B cell (primary cell): Measurements from ENCODE around the gene ALG5. TPM values are rescaled to one million over a fixed set of nuclear protein-coding genes. Genes with fewer than 3 reads are reported as not detected.

Experiments
- ATAC-seq: fragments of 200-7000 bp; cut with Tn5 transposase; one replicate; pipeline ENCODE4 v1.10.0; 2021; ENCODE audit warnings: low read depth, mild to moderate bottlenecking, moderate number of reproducible peaks, moderate library complexity
- CTCF ChIA-PET: fragments of 350-600 bp; sonication (Branson Sonifier 250); formaldehyde crosslinking; loops from one replicate; lab custom pipeline; 2021; ENCODE audit warnings: antibody characterized with exemption, inconsistent platforms; lab: Charles Lee
- POLR2A ChIA-PET: fragments of 350-600 bp; sonication (Branson Sonifier 250); formaldehyde crosslinking; loops from one replicate; lab custom pipeline; 2021; ENCODE audit warnings: antibody characterized with exemption; lab: Charles Lee
- DNase-seq: peaks from one replicate; pipeline ENCODE4 v3.0.0; 2013
- H2AFZ ChIP-seq: 2 replicates; pipeline ENCODE4 v1.6.1; 2012; ENCODE audit warnings: mild to moderate bottlenecking, low read depth, low read length; ENCODE audit not compliant: insufficient read depth, poor library complexity, severe bottlenecking
- H3K27ac ChIP-seq, 2 donors: 1 replicate in 1 of 2; 2 replicates in 1 of 2; pipeline ENCODE4 v1.5.1; 2012 to 2013; ENCODE audit warnings: low read length in 2 of 2, mild to moderate bottlenecking in 2 of 2, moderate library complexity in 1 of 2
- H3K27me3 ChIP-seq, 4 experiments: fragments of 200-600 bp in 1 of 4; sonication (generic) in 1 of 4; replicated peaks in 1 of 4; 1 replicate in 2 of 4; 2 replicates in 2 of 4; pipeline versions ENCODE4 v1.6.1 to v1.7.0; 2013 to 2016; ENCODE audit warnings: low read length in 3 of 4, mild to moderate bottlenecking in 2 of 4, mixed read lengths in 1 of 4, moderate library complexity in 1 of 4; ENCODE audit not compliant: insufficient read depth in 4 of 4, control insufficient read depth in 3 of 4; ENCODE audit errors: control extremely low read depth in 1 of 4
- H3K36me3 ChIP-seq, 2 experiments: replicated peaks in 1 of 2; 1 replicate in 1 of 2; 2 replicates in 1 of 2; pipeline versions ENCODE4 v1.6.1 to v1.7.1; 2013; ENCODE audit warnings: low read length in 1 of 2; ENCODE audit not compliant: insufficient read depth in 2 of 2, control insufficient read depth in 1 of 2; ENCODE audit errors: control extremely low read depth in 1 of 2, extremely low read depth in 1 of 2
- H3K4me1 ChIP-seq, 2 donors: fragments of 200-600 bp in 1 of 2; sonication (generic) in 1 of 2; 1 replicate in 1 of 2; 2 replicates in 1 of 2; pipeline versions ENCODE4 v1.5.1 to v1.6.1; 2013 to 2017; ENCODE audit warnings: low read length in 2 of 2; ENCODE audit not compliant: control insufficient read depth in 2 of 2, insufficient read depth in 2 of 2
- H3K4me2 ChIP-seq: replicated peaks from 2 replicates; pipeline ENCODE3; 2012; ENCODE audit warnings: mild to moderate bottlenecking, low read depth, low read length; ENCODE audit not compliant: poor library complexity, severe bottlenecking
- H3K4me3 ChIP-seq, 5 experiments: fragments of 200-600 bp in 1 of 5; sonication (generic) in 1 of 5; 1 replicate in 3 of 5; 2 replicates in 2 of 5; pipeline versions ENCODE4 v1.5.1 to v1.7.0; 2011 to 2016; ENCODE audit warnings: low read length in 4 of 5, mild to moderate bottlenecking in 4 of 5, low read depth in 2 of 5, control low read depth in 1 of 5, moderate library complexity in 1 of 5; ENCODE audit not compliant: insufficient read depth in 1 of 5; ENCODE audit errors: control extremely low read depth in 1 of 5, extremely low read depth in 1 of 5
- H3K79me2 ChIP-seq: fragments of 200-600 bp; sonication (generic); one replicate; pipeline ENCODE4 v1.6.0; 2016; ENCODE audit warnings: low read length; ENCODE audit not compliant: control insufficient read depth, insufficient read depth
- H3K9ac ChIP-seq: fragments of 200-600 bp; sonication (generic); 2 replicates; pipeline ENCODE4 v1.6.1; 2017; ENCODE audit warnings: mild to moderate bottlenecking, low read length, moderate library complexity
- H3K9me3 ChIP-seq, 3 donors: one replicate each; pipeline versions ENCODE4 v1.6.1 to v1.7.1; 2013; ENCODE audit warnings: low read length in 2 of 3; ENCODE audit not compliant: control insufficient read depth in 2 of 3, insufficient read depth in 1 of 3; ENCODE audit errors: control extremely low read depth in 1 of 3
- H4K20me1 ChIP-seq: 2 replicates; pipeline ENCODE4 v1.6.0; 2012; ENCODE audit warnings: mild to moderate bottlenecking, low read length; ENCODE audit not compliant: insufficient read depth, control insufficient read depth, poor library complexity, severe bottlenecking
- H3K27ac Mint-ChIP-seq: one replicate; pipeline ENCODE4 v1.8.0; 2021; ENCODE audit warnings: mixed read lengths
- H3K27me3 Mint-ChIP-seq: one replicate; pipeline ENCODE4 v1.8.0; 2021; ENCODE audit warnings: mixed read lengths
- H3K4me1 Mint-ChIP-seq: one replicate; pipeline ENCODE4 v1.8.0; 2021; ENCODE audit warnings: mixed read lengths
- H3K4me3 Mint-ChIP-seq: one replicate; pipeline ENCODE4 v1.8.0; 2021; ENCODE audit warnings: mixed read lengths
- H3K9me3 Mint-ChIP-seq: one replicate; pipeline ENCODE4 v1.8.0; 2022; ENCODE audit warnings: mixed read lengths; ENCODE audit not compliant: insufficient read depth
- EZH2 ChIP-seq: IDR thresholded peaks from 2 replicates; pipeline ENCODE4 v1.6.1; 2012; ENCODE audit warnings: borderline replicate concordance, low read depth, mild to moderate bottlenecking, moderate library complexity, low read length; ENCODE audit not compliant: insufficient read depth, poor library complexity, severe bottlenecking
- whole genome bisulfite sequencing: methylation state at CpG from one replicate; pipeline ENCODE4 v1.1.5; 2013; ENCODE audit warnings: missing lambda C conversion rate; ENCODE audit not compliant: insufficient coverage; 5-methylcytosine and 5-hydroxymethylcytosine counted together
- intact Hi-C: fragments of 100-400 bp; cut with micrococcal nuclease; formaldehyde crosslinking; loops from one replicate; pipeline ENCODE4 v1.10.0; 2022
- polyA plus RNA-seq: library from polyadenylated mRNA; depleted of rRNA; stranded (reverse); fragments of >200 nt; gene quantifications from 2 replicates; pipeline ENCODE4 v1.2.3, GENCODE V29; 2012
- total RNA-seq, 2 donors: library from RNA; stranded (reverse); fragments of 120-200 nt in 1 of 2; gene quantifications; 1 replicate in 1 of 2; 2 replicates in 1 of 2; pipeline versions ENCODE4 v1.2.3 to v1.2.4, GENCODE V29; 2013 to 2022
- TF ChIP-seq, protein P1 (sequence below): fragments of 200-600 bp; IDR thresholded peaks from one replicate; pipeline ENCODE4 v1.8.0; 2022; ENCODE audit warnings: antibody characterized with exemption, mild to moderate bottlenecking

Gene ALG5
- total and polyA plus RNA-seq, 2 donors (not counting 1 experiment from before 2014, with no cell fraction given) = 15.2 to 21.0 TPM

- no peak overlapping the region for H3K4me3 ChIP-seq
- no peak overlapping the region for H3K9ac ChIP-seq
- POLR2A ChIA-PET = no interaction called here
- no peak for ATAC-seq
- H3K4me3 Mint-ChIP-seq = no peak overlapping the region
- no peaks in the 10 kb centered on the region for H3K27me3 Mint-ChIP-seq
- WGBS = no CpG with 5 or more reads among the region's 1 CpG
- H3K9me3 ChIP-seq = no peaks in the 10 kb centered on the region
- H3K36me3 ChIP-seq = peaks cover 21 to 66% of the 10 kb centered on the region in 2 experiments
- DNase-seq = no peak
- CTCF ChIA-PET = interaction anchor here (1.0 kb wide), 1 partner anchor 11 kb away, joined by 3 read pairs; no protein-coding TSS in a partner anchor
- TF ChIP-seq EZH2 = no peak
- TF ChIP-seq, protein P1, sequence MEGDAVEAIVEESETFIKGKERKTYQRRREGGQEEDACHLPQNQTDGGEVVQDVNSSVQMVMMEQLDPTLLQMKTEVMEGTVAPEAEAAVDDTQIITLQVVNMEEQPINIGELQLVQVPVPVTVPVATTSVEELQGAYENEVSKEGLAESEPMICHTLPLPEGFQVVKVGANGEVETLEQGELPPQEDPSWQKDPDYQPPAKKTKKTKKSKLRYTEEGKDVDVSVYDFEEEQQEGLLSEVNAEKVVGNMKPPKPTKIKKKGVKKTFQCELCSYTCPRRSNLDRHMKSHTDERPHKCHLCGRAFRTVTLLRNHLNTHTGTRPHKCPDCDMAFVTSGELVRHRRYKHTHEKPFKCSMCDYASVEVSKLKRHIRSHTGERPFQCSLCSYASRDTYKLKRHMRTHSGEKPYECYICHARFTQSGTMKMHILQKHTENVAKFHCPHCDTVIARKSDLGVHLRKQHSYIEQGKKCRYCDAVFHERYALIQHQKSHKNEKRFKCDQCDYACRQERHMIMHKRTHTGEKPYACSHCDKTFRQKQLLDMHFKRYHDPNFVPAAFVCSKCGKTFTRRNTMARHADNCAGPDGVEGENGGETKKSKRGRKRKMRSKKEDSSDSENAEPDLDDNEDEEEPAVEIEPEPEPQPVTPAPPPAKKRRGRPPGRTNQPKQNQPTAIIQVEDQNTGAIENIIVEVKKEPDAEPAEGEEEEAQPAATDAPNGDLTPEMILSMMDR = no peak
- H3K4me1 Mint-ChIP-seq = no peaks in the 10 kb centered on the region
- no peaks in the 10 kb centered on the region for H3K27me3 ChIP-seq
- no peak overlapping the region for H3K27ac ChIP-seq
- H3K9me3 Mint-ChIP-seq = no peaks in the 10 kb centered on the region
- no peak overlapping the region for H3K4me2 ChIP-seq
- intact Hi-C loops = no loop called here
- no peak overlapping the region for H3K27ac Mint-ChIP-seq
- H2AFZ ChIP-seq = no peak overlapping the region
- no peaks in the 10 kb centered on the region for H3K79me2 ChIP-seq
- no peaks in the 10 kb centered on the region for H4K20me1 ChIP-seq
- H3K4me1 ChIP-seq = no peaks in the 10 kb centered on the region
Measured at GRCh38 chr13:37011002-37011401, 11.9 kb upstream of the ALG5 start.

DNA sequence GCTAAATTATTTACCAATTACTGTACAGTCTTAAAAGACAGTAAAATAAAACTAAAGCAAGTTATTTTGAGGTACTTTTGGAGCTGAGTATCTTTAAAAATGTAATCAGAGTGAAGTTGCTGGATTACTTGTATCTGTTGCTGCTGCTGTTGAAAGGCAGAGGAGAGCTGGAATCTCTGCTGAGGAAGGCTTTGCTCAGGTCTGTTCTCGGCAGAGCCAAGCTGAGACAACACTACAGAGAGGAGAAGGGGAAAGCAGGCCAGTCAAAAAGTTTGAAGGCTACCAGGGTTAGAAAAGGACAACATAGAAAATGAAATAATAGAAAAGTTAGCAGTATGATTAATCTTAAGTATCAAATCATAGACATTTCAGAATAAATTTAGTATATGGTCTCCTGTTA lies 11.3 kb upstream of the ALG5 start:
- Mint-ChIP-seq H3K27me3 (no peaks in the 10 kb centered on the region), H3K9me3 (no peaks in the 10 kb centered on the region), H3K4me3 (no peak overlapping the region), H3K27ac (no peak overlapping the region), H3K4me1 (no peaks in the 10 kb centered on the region)
- H3K4me1 ChIP-seq = no peaks in the 10 kb centered on the region
- H3K27me3 ChIP-seq = no peaks in the 10 kb centered on the region
- H4K20me1 ChIP-seq = no peaks in the 10 kb centered on the region
- no peaks in the 10 kb centered on the region for H3K9me3 ChIP-seq
- intact Hi-C loops = no loop called here
- DNase-seq = no peak
- H3K4me3 ChIP-seq = no peak overlapping the region
- H3K9ac ChIP-seq = no peak overlapping the region
- no peak for ATAC-seq
- H3K27ac ChIP-seq = no peak overlapping the region
- H3K4me2 ChIP-seq = no peak overlapping the region
- POLR2A ChIA-PET = no interaction called here
- no peak overlapping the region for H2AFZ ChIP-seq
- TF ChIP-seq, protein P1 = no peak
- no peak for TF ChIP-seq EZH2
- 100% methylated on average over 1 of the region's 1 CpG for WGBS
- H3K36me3 ChIP-seq = peaks cover 21 to 67% of the 10 kb centered on the region in 2 experiments
- H3K79me2 ChIP-seq = no peaks in the 10 kb centered on the region
- CTCF ChIA-PET = interaction anchor here (1.0 kb wide), 1 partner anchor 10 kb away, joined by 3 read pairs; no protein-coding TSS in a partner anchor
